Measurements from ENCODE around the gene ENO3. TPM values are rescaled to one million over a fixed set of nuclear protein-coding genes. Genes with fewer than 3 reads are reported as not detected.

Gene ENO3
- total and polyA plus RNA-seq, 10 of the 15 experiments (the other 5 are each of a cell fraction or from before 2014, with no cell fraction given), result 6.8 to 28.4 (median 17.0) TPM

DNA sequence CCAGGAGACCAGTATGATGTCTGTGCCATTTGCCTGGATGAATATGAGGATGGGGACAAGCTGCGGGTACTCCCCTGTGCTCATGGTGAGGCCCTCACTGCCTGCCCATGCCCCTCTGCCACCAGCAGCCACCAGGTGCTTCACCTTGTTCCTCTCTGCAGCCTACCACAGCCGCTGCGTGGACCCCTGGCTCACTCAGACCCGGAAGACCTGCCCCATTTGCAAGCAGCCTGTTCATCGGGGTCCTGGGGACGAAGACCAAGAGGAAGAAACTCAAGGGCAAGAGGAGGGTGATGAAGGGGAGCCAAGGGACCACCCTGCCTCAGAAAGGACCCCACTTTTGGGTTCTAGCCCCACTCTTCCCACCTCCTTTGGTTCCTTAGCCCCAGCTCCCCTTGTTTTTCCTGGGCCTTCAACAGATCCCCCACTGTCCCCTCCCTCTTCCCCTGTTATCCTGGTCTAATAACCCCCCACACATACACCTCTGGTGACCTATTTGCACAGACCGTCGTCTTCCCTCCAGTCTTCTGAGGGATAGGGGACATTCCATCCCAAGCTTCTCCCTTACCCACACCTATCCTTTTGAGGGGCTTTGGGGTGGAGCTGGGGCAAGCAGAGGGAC lies 6.3 kb upstream of the ENO3 start:
- Histone ChIP-seq H3K36me3 (ENCODE audit: control insufficient read depth in 2 of 2, insufficient read depth in 2 of 2, low read length in 1 of 2) (peaks cover 20 to 22% of the 10 kb centered on the region in 2 experiments), H3K79me2 (ENCODE audit: control insufficient read depth, insufficient read depth, low read length) (peaks cover 82% of the 10 kb centered on the region), H2AFZ (ENCODE audit: control insufficient read depth, low read depth, low read length) (no peak overlapping the region), H3K4me2 (ENCODE audit: control insufficient read depth, insufficient read depth) (peak overlapping the region; percentile 55), H3K9me3 (replicated peaks; ENCODE audit: control insufficient read depth, insufficient read depth, low read length) (no peaks in the 10 kb centered on the region), H4K20me1 (ENCODE audit: control insufficient read depth, insufficient read depth) (peaks cover 5% of the 10 kb centered on the region), H3K4me1 (ENCODE audit: control insufficient read depth, insufficient read depth, low read length) (peaks cover 36% of the 10 kb centered on the region), H3K9ac (ENCODE audit: control insufficient read depth, insufficient read depth, low read length) (peak overlapping the region; percentile 100), H3K4me3 (peak overlapping the region; percentile 96), H3K27me3 (replicated peaks in 1 of 2; ENCODE audit: control insufficient read depth in 2 of 2, insufficient read depth in 2 of 2, low read length in 1 of 2) (no peaks in the 10 kb centered on the region), H3K27ac (ENCODE audit: control insufficient read depth, insufficient read depth) (peak overlapping the region; percentile 100)
- SMC1A ChIA-PET (ENCODE audit: uncharacterized antibody, unreplicated experiment), result interaction anchor here (1.4 to 7.1 kb wide), 2 partner anchors 22 to 36 kb away, joined by 6 to 50 read pairs; partner anchors contain the start of gene SPAG7
- RAD21 ChIA-PET (ENCODE audit: unreplicated experiment), result interaction anchor here (9.8 kb wide), 1 partner anchor 21 kb away, joined by 73 read pairs; the partner anchor contains the start of gene SPAG7
- FAIRE-seq (no peak), ATAC-seq (peak; percentile 0), DNase-seq (ENCODE audit: low read depth, low spot score) (no peak)
- BruUV-seq (replicated peaks), result TSS peak; percentile 44
- POLR2A ChIA-PET, result interaction anchor here (17.5 kb wide), 1 partner anchor 21 kb away, joined by 272 read pairs; the partner anchor contains the start of gene SPAG7
- intact Hi-C loops (cut with micrococcal nuclease; ENCODE audit: unreplicated experiment), result loop anchor here (5.0 kb wide), 1 partner anchor 293 kb away; no protein-coding TSS in a partner anchor
- in situ Hi-C loops (cut with MboI), result no loop called here
- CTCF ChIA-PET, result interaction anchor here (0.6 kb wide), 1 partner anchor 22 kb away, joined by 3 read pairs; the partner anchor contains the start of gene SPAG7
- 2% methylated on average over 8 of the region's 8 CpGs for WGBS (ENCODE audit: insufficient coverage, insufficient replicate concordance, low lambda C conversion rate, missing lambda C conversion rate)
- 0 out of 2 replicates have a peak, but pooled peaks have one; percentile 42 for TF ChIP-seq BCL11A (IDR thresholded peaks at IDR 0.05; ENCODE audit: low read depth, low read length)
- TF ChIP-seq EGR1 (IDR thresholded peaks at IDR 0.05; ENCODE audit: borderline replicate concordance in 1 of 2, low read depth in 2 of 2, low read length in 2 of 2), result 0 out of 3 replicates have a peak, but pooled peaks of 1 of the 2 experiments have one; percentile 40
- peak; percentile 77 for TF ChIP-seq POLR2AphosphoS5 (IDR thresholded peaks at IDR 0.05; ENCODE audit: low read length)
- 0 out of 2 replicates have a peak, but pooled peaks have one; percentile 7 for TF ChIP-seq MEF2A (IDR thresholded peaks at IDR 0.05; ENCODE audit: insufficient read depth, low read depth, low read length)
- TF ChIP-seq, protein P1, sequence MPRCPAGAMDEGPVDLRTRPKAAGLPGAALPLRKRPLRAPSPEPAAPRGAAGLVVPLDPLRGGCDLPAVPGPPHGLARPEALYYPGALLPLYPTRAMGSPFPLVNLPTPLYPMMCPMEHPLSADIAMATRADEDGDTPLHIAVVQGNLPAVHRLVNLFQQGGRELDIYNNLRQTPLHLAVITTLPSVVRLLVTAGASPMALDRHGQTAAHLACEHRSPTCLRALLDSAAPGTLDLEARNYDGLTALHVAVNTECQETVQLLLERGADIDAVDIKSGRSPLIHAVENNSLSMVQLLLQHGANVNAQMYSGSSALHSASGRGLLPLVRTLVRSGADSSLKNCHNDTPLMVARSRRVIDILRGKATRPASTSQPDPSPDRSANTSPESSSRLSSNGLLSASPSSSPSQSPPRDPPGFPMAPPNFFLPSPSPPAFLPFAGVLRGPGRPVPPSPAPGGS (IDR thresholded peaks at IDR 0.05; ENCODE audit: borderline replicate concordance, insufficient read depth, low read depth, low read length, poor library complexity, severe bottlenecking), result peak; percentile 93
- 0 out of 2 replicates have a peak, but pooled peaks have one; percentile 31 for TF ChIP-seq SMAD5 (IDR thresholded peaks at IDR 0.05; ENCODE audit: low read depth)
- TF ChIP-seq ZNF207 (IDR thresholded peaks at IDR 0.05; ENCODE audit: borderline replicate concordance), result peak; percentile 67; the same call in 1 of the 2 replicates
- TF ChIP-seq, protein P2, sequence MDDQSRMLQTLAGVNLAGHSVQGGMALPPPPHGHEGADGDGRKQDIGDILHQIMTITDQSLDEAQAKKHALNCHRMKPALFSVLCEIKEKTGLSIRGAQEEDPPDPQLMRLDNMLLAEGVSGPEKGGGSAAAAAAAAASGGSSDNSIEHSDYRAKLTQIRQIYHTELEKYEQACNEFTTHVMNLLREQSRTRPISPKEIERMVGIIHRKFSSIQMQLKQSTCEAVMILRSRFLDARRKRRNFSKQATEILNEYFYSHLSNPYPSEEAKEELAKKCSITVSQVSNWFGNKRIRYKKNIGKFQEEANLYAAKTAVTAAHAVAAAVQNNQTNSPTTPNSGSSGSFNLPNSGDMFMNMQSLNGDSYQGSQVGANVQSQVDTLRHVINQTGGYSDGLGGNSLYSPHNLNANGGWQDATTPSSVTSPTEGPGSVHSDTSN (IDR thresholded peaks at IDR 0.05; ENCODE audit: insufficient replicate concordance, low read depth, low read length), result peak; percentile 47
- TF ChIP-seq, protein P3, sequence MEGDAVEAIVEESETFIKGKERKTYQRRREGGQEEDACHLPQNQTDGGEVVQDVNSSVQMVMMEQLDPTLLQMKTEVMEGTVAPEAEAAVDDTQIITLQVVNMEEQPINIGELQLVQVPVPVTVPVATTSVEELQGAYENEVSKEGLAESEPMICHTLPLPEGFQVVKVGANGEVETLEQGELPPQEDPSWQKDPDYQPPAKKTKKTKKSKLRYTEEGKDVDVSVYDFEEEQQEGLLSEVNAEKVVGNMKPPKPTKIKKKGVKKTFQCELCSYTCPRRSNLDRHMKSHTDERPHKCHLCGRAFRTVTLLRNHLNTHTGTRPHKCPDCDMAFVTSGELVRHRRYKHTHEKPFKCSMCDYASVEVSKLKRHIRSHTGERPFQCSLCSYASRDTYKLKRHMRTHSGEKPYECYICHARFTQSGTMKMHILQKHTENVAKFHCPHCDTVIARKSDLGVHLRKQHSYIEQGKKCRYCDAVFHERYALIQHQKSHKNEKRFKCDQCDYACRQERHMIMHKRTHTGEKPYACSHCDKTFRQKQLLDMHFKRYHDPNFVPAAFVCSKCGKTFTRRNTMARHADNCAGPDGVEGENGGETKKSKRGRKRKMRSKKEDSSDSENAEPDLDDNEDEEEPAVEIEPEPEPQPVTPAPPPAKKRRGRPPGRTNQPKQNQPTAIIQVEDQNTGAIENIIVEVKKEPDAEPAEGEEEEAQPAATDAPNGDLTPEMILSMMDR (IDR thresholded peaks at IDR 0.05 in 2 of 3, conservative IDR thresholded peaks at IDR 0.05 in 1 of 3; ENCODE audit: control insufficient read depth in 2 of 3, extremely low read depth in 1 of 3, insufficient read depth in 1 of 3, low read depth in 3 of 3, low read length in 3 of 3), result no peak
- peak; percentile 32; the same call in 1 of the 2 replicates for TF ChIP-seq BACH1 (IDR thresholded peaks at IDR 0.05; ENCODE audit: borderline replicate concordance)
- TF ChIP-seq, protein P4, sequence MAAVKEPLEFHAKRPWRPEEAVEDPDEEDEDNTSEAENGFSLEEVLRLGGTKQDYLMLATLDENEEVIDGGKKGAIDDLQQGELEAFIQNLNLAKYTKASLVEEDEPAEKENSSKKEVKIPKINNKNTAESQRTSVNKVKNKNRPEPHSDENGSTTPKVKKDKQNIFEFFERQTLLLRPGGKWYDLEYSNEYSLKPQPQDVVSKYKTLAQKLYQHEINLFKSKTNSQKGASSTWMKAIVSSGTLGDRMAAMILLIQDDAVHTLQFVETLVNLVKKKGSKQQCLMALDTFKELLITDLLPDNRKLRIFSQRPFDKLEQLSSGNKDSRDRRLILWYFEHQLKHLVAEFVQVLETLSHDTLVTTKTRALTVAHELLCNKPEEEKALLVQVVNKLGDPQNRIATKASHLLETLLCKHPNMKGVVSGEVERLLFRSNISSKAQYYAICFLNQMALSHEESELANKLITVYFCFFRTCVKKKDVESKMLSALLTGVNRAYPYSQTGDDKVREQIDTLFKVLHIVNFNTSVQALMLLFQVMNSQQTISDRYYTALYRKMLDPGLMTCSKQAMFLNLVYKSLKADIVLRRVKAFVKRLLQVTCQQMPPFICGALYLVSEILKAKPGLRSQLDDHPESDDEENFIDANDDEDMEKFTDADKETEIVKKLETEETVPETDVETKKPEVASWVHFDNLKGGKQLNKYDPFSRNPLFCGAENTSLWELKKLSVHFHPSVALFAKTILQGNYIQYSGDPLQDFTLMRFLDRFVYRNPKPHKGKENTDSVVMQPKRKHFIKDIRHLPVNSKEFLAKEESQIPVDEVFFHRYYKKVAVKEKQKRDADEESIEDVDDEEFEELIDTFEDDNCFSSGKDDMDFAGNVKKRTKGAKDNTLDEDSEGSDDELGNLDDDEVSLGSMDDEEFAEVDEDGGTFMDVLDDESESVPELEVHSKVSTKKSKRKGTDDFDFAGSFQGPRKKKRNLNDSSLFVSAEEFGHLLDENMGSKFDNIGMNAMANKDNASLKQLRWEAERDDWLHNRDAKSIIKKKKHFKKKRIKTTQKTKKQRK (IDR thresholded peaks at IDR 0.05; ENCODE audit: low read depth, low read length), result peak; percentile 23; the same call in 1 of the 2 replicates
- TF ChIP-seq PAX5 (IDR thresholded peaks at IDR 0.05; ENCODE audit: borderline replicate concordance, low read depth, low read length), result peak; percentile 34; the same call in 1 of the 2 replicates
- TF ChIP-seq POLR2AphosphoS2 (IDR thresholded peaks at IDR 0.05; ENCODE audit: low read depth, low read length), result peak; percentile 23; the same call in 1 of the 2 replicates
